ENCODE data around the gene ERGIC3. TPM values are rescaled to one million over a fixed set of nuclear protein-coding genes. Genes with fewer than 3 reads are reported as not detected.
"Not testable (repeated sequence)": the region's sequence is repeated elsewhere in the genome, so short reads cannot be mapped to it uniquely, and the experiment has no call there.

ERGIC3 gene
- total RNA-seq, 2 donors from 2014 or later: 120 to 136 TPM

- peak in 1 of 4 donors; percentile 7 for DNase-seq
- no peak for TF ChIP-seq POLR2A (IDR thresholded peaks at IDR 0.05)
- no peak for TF ChIP-seq CTCF (IDR thresholded peaks at IDR 0.05)
- H3K27me3 ChIP-seq: no peaks in the 10 kb centered on the region
- peak; percentile 28 for ATAC-seq
- H3K4me3 ChIP-seq: no peak overlapping the region
- no peaks in the 10 kb centered on the region for H3K4me1 ChIP-seq
- H3K9me3 ChIP-seq: no peaks in the 10 kb centered on the region
- WGBS, 2 donors: 59 to 65% methylated on average over 3 of the region's 3 CpGs
- H3K36me3 ChIP-seq (replicated peaks in 1 of 2; ENCODE audit: insufficient read depth in 1 of 2, low read depth in 2 of 2): peaks cover 0 to 2% of the 10 kb centered on the region in 2 donors
- H3K27ac ChIP-seq: no peak overlapping the region
- intact Hi-C loops (cut with DNase I): no loop called here
Observed at GRCh38 chr20:35515949-35516645, 25.8 kb upstream of the ERGIC3 start.

- TF ChIP-seq POLR2A (IDR thresholded peaks at IDR 0.05) (no peak), CTCF (IDR thresholded peaks at IDR 0.05) (no peak)
- H3K36me3 ChIP-seq (replicated peaks in 1 of 2; ENCODE audit: insufficient read depth in 1 of 2, low read depth in 2 of 2): no peaks in the 10 kb centered on the region
- intact Hi-C loops (cut with DNase I): no loop called here
- no peaks in the 10 kb centered on the region for H3K4me1 ChIP-seq
- WGBS, 2 donors: 15 to 29% methylated on average over 1 of the region's 1 CpG
- H3K9me3 ChIP-seq: no peaks in the 10 kb centered on the region
- no peak for ATAC-seq
- H3K27ac ChIP-seq: no peak overlapping the region
- no peaks in the 10 kb centered on the region for H3K27me3 ChIP-seq
- no peak for DNase-seq
- H3K4me3 ChIP-seq: no peak overlapping the region
Observed at GRCh38 chr20:35517125-35517524, 24.8 kb upstream of the ERGIC3 start.

GRCh38 chr20:35517767-35518166, 24.1 kb upstream of the ERGIC3 start:
- H3K4me1 ChIP-seq; H3K36me3 ChIP-seq (replicated peaks in 1 of 2; ENCODE audit: insufficient read depth in 1 of 2, low read depth in 2 of 2); H3K4me3 ChIP-seq; H3K9me3 ChIP-seq; H3K27ac ChIP-seq; intact Hi-C loops (cut with DNase I); ATAC-seq; DNase-seq; H3K27me3 ChIP-seq: not testable (repeated sequence)
- WGBS, 2 donors: 74 to 89% methylated on average over 5 of the region's 5 CpGs

- 73 to 81% methylated on average over 9 of the region's 9 CpGs for WGBS, 2 donors
- Histone ChIP-seq H3K27ac (no peak overlapping the region), H3K9me3 (no peaks in the 10 kb centered on the region), H3K4me3 (no peak overlapping the region), H3K36me3 (replicated peaks in 1 of 2; ENCODE audit: insufficient read depth in 1 of 2, low read depth in 2 of 2) (no peaks in the 10 kb centered on the region), H3K4me1 (no peaks in the 10 kb centered on the region), H3K27me3 (no peaks in the 10 kb centered on the region)
- no peak for DNase-seq
- TF ChIP-seq CTCF (IDR thresholded peaks at IDR 0.05) (no peak), POLR2A (IDR thresholded peaks at IDR 0.05) (no peak)
- intact Hi-C loops (cut with DNase I): no loop called here
- no peak for ATAC-seq
Observed at GRCh38 chr20:35518955-35519354, 22.9 kb upstream of the ERGIC3 start.

- H3K27ac ChIP-seq: no peak overlapping the region
- no peaks in the 10 kb centered on the region for H3K4me1 ChIP-seq
- no peaks in the 10 kb centered on the region for H3K9me3 ChIP-seq
- TF ChIP-seq POLR2A (IDR thresholded peaks at IDR 0.05) (no peak), CTCF (IDR thresholded peaks at IDR 0.05) (peak in 5 of 7 experiments; percentile 25 to 46 (median 35))
- H3K27me3 ChIP-seq: no peaks in the 10 kb centered on the region
- 63 to 73% methylated on average over 5 to 6 of the region's 6 CpGs for WGBS, 2 donors
- intact Hi-C loops (cut with DNase I): no loop called here
- DNase-seq (peak in 1 of 4 donors; percentile 21), ATAC-seq (peak; percentile 38)
- no peaks in the 10 kb centered on the region for H3K36me3 ChIP-seq (replicated peaks in 1 of 2; ENCODE audit: insufficient read depth in 1 of 2, low read depth in 2 of 2)
- no peak overlapping the region for H3K4me3 ChIP-seq
Observed at GRCh38 chr20:35523298-35523888, 18.5 kb upstream of the ERGIC3 start.
